Neural progenitor cell (in vitro differentiated cells): Measurements from ENCODE around the gene DCST1.

Source experiments
- CTCF ChIP-seq: fragments of 200-600 bp; sonication (generic); IDR thresholded peaks from 2 replicates; pipeline ENCODE4 v1.5.1; 2017; ENCODE audit warnings: antibody characterized with exemption, mild to moderate bottlenecking
- EZH2phosphoT487 ChIP-seq: fragments of 200-600 bp; sonication (generic); IDR thresholded peaks from 2 replicates; pipeline ENCODE4 v1.6.1; 2017; ENCODE audit warnings: antibody characterized with exemption

GRCh38 chr1:155000726-155001424 is 32.7 kb upstream of the DCST1 start:
- TF ChIP-seq CTCF (no peak), EZH2phosphoT487 (no peak)
